ENCODE measurements around the gene SRBD1. TPM values are rescaled to one million over a fixed set of nuclear protein-coding genes. Genes with fewer than 3 reads are reported as not detected.

The SRBD1 gene
- total and polyA plus RNA-seq, 9 donors, result 4.8 to 34.8 (median 15.9) TPM

- DNase-seq, result no peak
- Histone ChIP-seq H3K4me1 (ENCODE audit: insufficient read depth) (no peaks in the 10 kb centered on the region), H3K9me3 (no peaks in the 10 kb centered on the region), H3K27ac (no peak overlapping the region), H3K36me3 (no peaks in the 10 kb centered on the region), H3K27me3 (no peaks in the 10 kb centered on the region), H3K4me3 (no peak overlapping the region)
- intact Hi-C loops (cut with DNase I), result no loop called here
- 96 to 98% (median 97%) methylated on average over 3 of the region's 3 CpGs for WGBS, 3 donors
- TF ChIP-seq POLR2A (IDR thresholded peaks at IDR 0.05), result no peak
- no peak for TF ChIP-seq EP300 (IDR thresholded peaks at IDR 0.05)
- TF ChIP-seq, protein P1, sequence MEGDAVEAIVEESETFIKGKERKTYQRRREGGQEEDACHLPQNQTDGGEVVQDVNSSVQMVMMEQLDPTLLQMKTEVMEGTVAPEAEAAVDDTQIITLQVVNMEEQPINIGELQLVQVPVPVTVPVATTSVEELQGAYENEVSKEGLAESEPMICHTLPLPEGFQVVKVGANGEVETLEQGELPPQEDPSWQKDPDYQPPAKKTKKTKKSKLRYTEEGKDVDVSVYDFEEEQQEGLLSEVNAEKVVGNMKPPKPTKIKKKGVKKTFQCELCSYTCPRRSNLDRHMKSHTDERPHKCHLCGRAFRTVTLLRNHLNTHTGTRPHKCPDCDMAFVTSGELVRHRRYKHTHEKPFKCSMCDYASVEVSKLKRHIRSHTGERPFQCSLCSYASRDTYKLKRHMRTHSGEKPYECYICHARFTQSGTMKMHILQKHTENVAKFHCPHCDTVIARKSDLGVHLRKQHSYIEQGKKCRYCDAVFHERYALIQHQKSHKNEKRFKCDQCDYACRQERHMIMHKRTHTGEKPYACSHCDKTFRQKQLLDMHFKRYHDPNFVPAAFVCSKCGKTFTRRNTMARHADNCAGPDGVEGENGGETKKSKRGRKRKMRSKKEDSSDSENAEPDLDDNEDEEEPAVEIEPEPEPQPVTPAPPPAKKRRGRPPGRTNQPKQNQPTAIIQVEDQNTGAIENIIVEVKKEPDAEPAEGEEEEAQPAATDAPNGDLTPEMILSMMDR (IDR thresholded peaks at IDR 0.05), result no peak
Observed at GRCh38 chr2:45399040-45399784, 211.9 kb downstream of the SRBD1 start.

DNA sequence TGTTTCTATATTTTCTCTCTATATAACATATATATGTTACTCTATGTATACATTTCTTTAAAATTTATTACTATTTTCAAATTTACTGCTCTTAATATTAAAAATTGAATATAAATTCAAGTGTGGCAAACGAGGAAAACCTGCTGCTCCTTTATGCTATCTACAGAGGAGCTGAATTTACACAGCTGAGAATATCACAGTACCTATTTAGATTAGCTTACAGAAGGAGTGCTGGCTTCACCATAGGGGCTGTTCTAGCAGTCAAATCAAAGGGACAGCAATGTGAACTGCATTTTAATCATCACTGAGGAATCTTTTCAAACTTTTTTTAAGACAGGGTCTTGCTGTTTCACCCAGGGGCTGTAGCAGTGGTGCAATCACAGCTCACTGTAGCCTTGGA lies 213.8 kb downstream of the SRBD1 start:
- WGBS, 3 donors, result 89 to 92% (median 89%) methylated on average over 1 of the region's 1 CpG
- DNase-seq, result no peak
- no peak overlapping the region for H3K27ac ChIP-seq
- no peaks in the 10 kb centered on the region for H3K4me1 ChIP-seq (ENCODE audit: insufficient read depth)
- H3K36me3 ChIP-seq, result no peaks in the 10 kb centered on the region
- no peaks in the 10 kb centered on the region for H3K27me3 ChIP-seq
- H3K9me3 ChIP-seq, result no peaks in the 10 kb centered on the region
- no peak overlapping the region for H3K4me3 ChIP-seq
- intact Hi-C loops (cut with DNase I), result no loop called here
- TF ChIP-seq, protein P1 (IDR thresholded peaks at IDR 0.05), result no peak
- TF ChIP-seq EP300 (IDR thresholded peaks at IDR 0.05), result no peak
- TF ChIP-seq POLR2A (IDR thresholded peaks at IDR 0.05), result no peak

DNA sequence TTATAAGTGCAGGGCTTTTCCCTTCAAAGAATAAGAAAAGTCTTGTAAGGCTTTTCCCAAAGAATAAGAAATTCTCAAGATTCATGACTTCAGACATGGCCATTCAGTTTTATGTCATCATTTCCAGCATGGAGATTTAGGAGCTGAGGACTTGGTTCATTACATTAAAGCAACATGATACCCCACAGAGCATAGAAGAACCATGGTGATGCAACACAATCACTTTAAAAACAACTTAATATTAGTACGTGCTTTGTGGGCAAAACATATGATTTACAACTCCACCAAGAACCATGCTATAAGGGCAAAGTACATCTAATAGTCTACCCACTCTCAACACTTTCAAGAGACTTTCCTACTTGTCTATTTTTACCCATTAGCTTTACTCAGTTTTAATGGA lies 214.4 kb downstream of the SRBD1 start:
- intact Hi-C loops (cut with DNase I), result no loop called here
- WGBS, 3 donors, result 82 to 94% (median 84%) methylated on average over 1 of the region's 1 CpG
- no peaks in the 10 kb centered on the region for H3K36me3 ChIP-seq
- H3K27me3 ChIP-seq, result no peaks in the 10 kb centered on the region
- H3K4me3 ChIP-seq, result no peak overlapping the region
- no peak for DNase-seq
- no peaks in the 10 kb centered on the region for H3K4me1 ChIP-seq (ENCODE audit: insufficient read depth)
- no peak overlapping the region for H3K27ac ChIP-seq
- no peaks in the 10 kb centered on the region for H3K9me3 ChIP-seq
- TF ChIP-seq EP300 (IDR thresholded peaks at IDR 0.05) (no peak), POLR2A (IDR thresholded peaks at IDR 0.05) (no peak)
- TF ChIP-seq, protein P1 (IDR thresholded peaks at IDR 0.05), result no peak

DNA sequence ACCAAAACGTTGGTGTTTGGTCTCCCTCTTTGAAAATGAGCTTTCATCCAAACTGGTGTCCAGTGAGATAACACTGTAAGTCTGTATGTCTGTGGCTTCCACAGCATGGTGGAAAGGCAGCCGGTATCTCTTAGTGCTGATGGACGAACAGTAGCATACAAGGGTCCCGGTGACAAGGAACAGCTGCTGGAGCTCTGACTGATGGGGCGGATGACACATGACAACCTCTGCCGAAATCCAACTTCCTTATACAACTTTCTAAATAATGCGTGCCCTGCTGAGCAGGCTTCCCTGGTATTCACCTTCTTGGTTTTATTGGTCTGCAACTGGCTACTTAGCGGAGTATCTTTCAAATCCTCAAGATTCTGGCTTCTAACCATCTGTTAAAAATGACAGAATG lies 216.2 kb downstream of the SRBD1 start:
- no peak overlapping the region for H3K27ac ChIP-seq
- H3K9me3 ChIP-seq, result no peaks in the 10 kb centered on the region
- WGBS, 3 donors, result 84 to 89% (median 87%) methylated on average over 8 of the region's 8 CpGs
- TF ChIP-seq, protein P1 (IDR thresholded peaks at IDR 0.05), result no peak
- TF ChIP-seq EP300 (IDR thresholded peaks at IDR 0.05) (no peak), POLR2A (IDR thresholded peaks at IDR 0.05) (no peak)
- no peaks in the 10 kb centered on the region for H3K4me1 ChIP-seq (ENCODE audit: insufficient read depth)
- no peaks in the 10 kb centered on the region for H3K27me3 ChIP-seq
- H3K4me3 ChIP-seq, result no peak overlapping the region
- DNase-seq, result no peak
- intact Hi-C loops (cut with DNase I), result loop anchor here in 1 of 4 donors (5.0 kb wide), 1 partner anchor 1203 kb away; no protein-coding TSS in a partner anchor
- no peaks in the 10 kb centered on the region for H3K36me3 ChIP-seq
